Measurements from ENCODE around the gene C3orf22.
"Not testable (repeated sequence)": the region's sequence is repeated elsewhere in the genome, so short reads cannot be mapped to it uniquely, and the experiment has no call there.

The C3orf22 gene

DNA sequence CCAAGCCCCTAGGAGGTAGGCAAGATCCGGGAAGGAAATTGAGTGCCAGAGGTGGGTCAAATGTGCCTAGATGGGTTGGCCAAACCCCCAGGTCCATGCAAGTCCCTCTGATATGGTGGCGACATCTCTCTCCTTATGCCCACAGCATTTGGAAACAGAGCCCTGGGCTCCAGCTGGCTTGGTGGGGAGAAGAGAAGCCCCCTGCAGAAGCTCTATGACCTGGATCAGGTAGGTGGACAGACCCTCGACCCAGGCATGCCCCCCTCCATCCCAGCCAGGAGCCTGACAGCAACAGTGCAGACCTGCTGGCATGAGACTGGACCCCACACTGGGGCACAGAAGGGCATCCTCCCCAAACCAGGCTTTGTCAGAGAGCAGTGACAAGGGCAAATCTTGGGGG lies 22.6 kb downstream of the C3orf22 start:
- H3K4me1 ChIP-seq (ENCODE audit: low read length): no peaks in the 10 kb centered on the region
- no peak overlapping the region for H3K9ac ChIP-seq (ENCODE audit: low read length)
- H3F3A ChIP-seq (ENCODE audit: insufficient read depth, low read length): no peaks in the 10 kb centered on the region
- no peak overlapping the region for H3K27ac ChIP-seq (ENCODE audit: low read length)
- H4K20me1 ChIP-seq (ENCODE audit: insufficient read depth, low read length): no peaks in the 10 kb centered on the region
- TF ChIP-seq EZH2phosphoT487 (IDR thresholded peaks at IDR 0.05; ENCODE audit: low read length): no peak
- TF ChIP-seq EZH2 (optimal IDR thresholded peaks at IDR 0.05; ENCODE audit: low read depth, low read length): no peak
- TF ChIP-seq, protein P1, sequence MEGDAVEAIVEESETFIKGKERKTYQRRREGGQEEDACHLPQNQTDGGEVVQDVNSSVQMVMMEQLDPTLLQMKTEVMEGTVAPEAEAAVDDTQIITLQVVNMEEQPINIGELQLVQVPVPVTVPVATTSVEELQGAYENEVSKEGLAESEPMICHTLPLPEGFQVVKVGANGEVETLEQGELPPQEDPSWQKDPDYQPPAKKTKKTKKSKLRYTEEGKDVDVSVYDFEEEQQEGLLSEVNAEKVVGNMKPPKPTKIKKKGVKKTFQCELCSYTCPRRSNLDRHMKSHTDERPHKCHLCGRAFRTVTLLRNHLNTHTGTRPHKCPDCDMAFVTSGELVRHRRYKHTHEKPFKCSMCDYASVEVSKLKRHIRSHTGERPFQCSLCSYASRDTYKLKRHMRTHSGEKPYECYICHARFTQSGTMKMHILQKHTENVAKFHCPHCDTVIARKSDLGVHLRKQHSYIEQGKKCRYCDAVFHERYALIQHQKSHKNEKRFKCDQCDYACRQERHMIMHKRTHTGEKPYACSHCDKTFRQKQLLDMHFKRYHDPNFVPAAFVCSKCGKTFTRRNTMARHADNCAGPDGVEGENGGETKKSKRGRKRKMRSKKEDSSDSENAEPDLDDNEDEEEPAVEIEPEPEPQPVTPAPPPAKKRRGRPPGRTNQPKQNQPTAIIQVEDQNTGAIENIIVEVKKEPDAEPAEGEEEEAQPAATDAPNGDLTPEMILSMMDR (IDR thresholded peaks at IDR 0.05; ENCODE audit: low read length): no peak
- DNase-seq: no peak
- no peak overlapping the region for H3K4me3 ChIP-seq (ENCODE audit: low read length)
- no peak overlapping the region for H2AFZ ChIP-seq (ENCODE audit: low read length)
- H3K9me2 ChIP-seq (replicated peaks; ENCODE audit: insufficient read depth, low read length): no peaks in the 10 kb centered on the region
- H3K79me2 ChIP-seq (ENCODE audit: low read length): no peaks in the 10 kb centered on the region
- H3K36me3 ChIP-seq (replicated peaks; ENCODE audit: insufficient read depth, low read length): no peaks in the 10 kb centered on the region
- H3K27me3 ChIP-seq (replicated peaks; ENCODE audit: insufficient read depth, low read length): peaks cover 59% of the 10 kb centered on the region
- H3K9me3 ChIP-seq (replicated peaks; ENCODE audit: insufficient read depth, low read length): no peaks in the 10 kb centered on the region
- H3K4me2 ChIP-seq (ENCODE audit: low read depth, low read length): no peak overlapping the region

DNA sequence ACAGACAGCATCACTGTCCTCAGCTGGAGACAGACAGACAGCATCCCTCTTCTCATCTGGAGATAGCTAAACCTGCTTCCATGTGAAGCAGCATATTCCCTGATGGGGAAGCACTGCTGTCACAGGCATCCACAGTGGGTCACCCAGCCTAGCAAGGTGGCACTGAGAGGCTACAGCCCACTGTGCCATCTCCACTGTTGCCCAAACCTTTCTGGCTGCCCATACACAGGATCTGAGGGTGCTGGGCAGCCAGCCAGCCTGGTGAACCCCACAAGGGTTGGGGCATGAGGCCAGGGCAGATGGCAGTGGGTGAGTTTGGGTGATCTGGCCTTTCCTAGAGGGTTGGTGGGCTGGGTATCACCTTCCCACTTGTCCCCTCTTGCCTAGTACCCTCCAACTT lies 23.1 kb downstream of the C3orf22 start:
- Histone ChIP-seq H3K4me1 (ENCODE audit: low read length) (no peaks in the 10 kb centered on the region), H3K4me2 (ENCODE audit: low read depth, low read length) (no peak overlapping the region), H3F3A (ENCODE audit: insufficient read depth, low read length) (no peaks in the 10 kb centered on the region), H3K9ac (ENCODE audit: low read length) (no peak overlapping the region), H3K9me2 (replicated peaks; ENCODE audit: insufficient read depth, low read length) (no peaks in the 10 kb centered on the region), H3K27ac (ENCODE audit: low read length) (no peak overlapping the region), H3K36me3 (replicated peaks; ENCODE audit: insufficient read depth, low read length) (no peaks in the 10 kb centered on the region), H3K9me3 (replicated peaks; ENCODE audit: insufficient read depth, low read length) (no peaks in the 10 kb centered on the region), H4K20me1 (ENCODE audit: insufficient read depth, low read length) (no peaks in the 10 kb centered on the region), H3K27me3 (replicated peaks; ENCODE audit: insufficient read depth, low read length) (peaks cover 59% of the 10 kb centered on the region), H3K79me2 (ENCODE audit: low read length) (no peaks in the 10 kb centered on the region), H3K4me3 (ENCODE audit: low read length) (no peak overlapping the region), H2AFZ (ENCODE audit: low read length) (no peak overlapping the region)
- DNase-seq: no peak
- TF ChIP-seq EZH2phosphoT487 (IDR thresholded peaks at IDR 0.05; ENCODE audit: low read length): no peak
- no peak for TF ChIP-seq EZH2 (optimal IDR thresholded peaks at IDR 0.05; ENCODE audit: low read depth, low read length)
- TF ChIP-seq, protein P1 (IDR thresholded peaks at IDR 0.05; ENCODE audit: low read length): no peak

DNA sequence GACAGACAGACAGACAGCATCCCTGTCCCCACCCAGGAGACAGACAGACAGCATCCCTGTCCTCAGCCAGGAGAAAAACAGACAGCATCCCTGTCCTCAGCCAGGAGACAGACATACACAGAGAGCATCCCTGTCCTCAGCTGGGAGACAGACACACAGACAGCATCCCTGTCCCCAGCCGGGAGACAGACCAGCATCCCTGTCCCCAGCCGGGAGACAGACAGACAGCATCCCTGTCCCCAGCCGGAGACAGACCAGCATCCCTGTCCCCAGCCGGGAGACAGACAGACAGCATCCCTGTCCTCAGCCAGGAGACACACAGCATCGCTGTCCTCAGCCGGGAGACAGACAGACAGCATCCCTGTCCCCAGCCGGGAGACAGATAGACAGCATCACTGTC lies 24.0 kb downstream of the C3orf22 start:
- peaks cover 59% of the 10 kb centered on the region for H3K27me3 ChIP-seq (replicated peaks; ENCODE audit: insufficient read depth, low read length)
- H3K9ac ChIP-seq (ENCODE audit: low read length); H3K36me3 ChIP-seq (replicated peaks; ENCODE audit: insufficient read depth, low read length); H3K4me1 ChIP-seq (ENCODE audit: low read length); H3K4me2 ChIP-seq (ENCODE audit: low read depth, low read length); H3F3A ChIP-seq (ENCODE audit: insufficient read depth, low read length); H2AFZ ChIP-seq (ENCODE audit: low read length); H4K20me1 ChIP-seq (ENCODE audit: insufficient read depth, low read length); H3K9me3 ChIP-seq (replicated peaks; ENCODE audit: insufficient read depth, low read length); H3K4me3 ChIP-seq (ENCODE audit: low read length); H3K9me2 ChIP-seq (replicated peaks; ENCODE audit: insufficient read depth, low read length); H3K79me2 ChIP-seq (ENCODE audit: low read length); DNase-seq; H3K27ac ChIP-seq (ENCODE audit: low read length): not testable (repeated sequence)

DNA sequence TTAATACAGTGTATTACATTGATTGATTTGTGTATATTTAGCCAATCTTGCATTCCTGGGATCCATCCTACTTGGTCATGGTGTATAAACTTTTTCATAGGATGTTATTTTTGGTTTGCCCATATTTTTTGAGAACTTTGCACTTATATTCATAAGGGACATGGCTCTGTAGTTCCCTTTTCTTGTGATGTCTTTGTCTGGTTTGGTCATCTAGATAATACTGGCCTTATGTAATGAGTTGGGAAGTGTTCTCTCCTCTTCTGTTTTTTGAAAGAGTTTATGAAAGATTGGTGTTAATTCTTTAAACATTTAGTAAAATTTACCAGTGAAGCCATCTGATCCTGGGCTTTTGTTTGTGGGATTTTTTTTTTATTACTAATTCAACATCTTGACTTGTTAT lies 25.2 kb downstream of the C3orf22 start:
- Histone ChIP-seq H2AFZ (ENCODE audit: low read length) (no peak overlapping the region), H3K9ac (ENCODE audit: low read length) (no peak overlapping the region), H3K4me3 (ENCODE audit: low read length) (no peak overlapping the region), H3K79me2 (ENCODE audit: low read length) (no peaks in the 10 kb centered on the region), H3F3A (ENCODE audit: insufficient read depth, low read length) (no peaks in the 10 kb centered on the region), H3K27me3 (replicated peaks; ENCODE audit: insufficient read depth, low read length) (peaks cover 57% of the 10 kb centered on the region), H3K4me2 (ENCODE audit: low read depth, low read length) (no peak overlapping the region), H3K9me3 (replicated peaks; ENCODE audit: insufficient read depth, low read length) (no peaks in the 10 kb centered on the region), H3K27ac (ENCODE audit: low read length) (no peak overlapping the region), H3K4me1 (ENCODE audit: low read length) (no peaks in the 10 kb centered on the region), H3K36me3 (replicated peaks; ENCODE audit: insufficient read depth, low read length) (no peaks in the 10 kb centered on the region), H4K20me1 (ENCODE audit: insufficient read depth, low read length) (no peaks in the 10 kb centered on the region), H3K9me2 (replicated peaks; ENCODE audit: insufficient read depth, low read length) (no peaks in the 10 kb centered on the region)
- TF ChIP-seq, protein P1 (IDR thresholded peaks at IDR 0.05; ENCODE audit: low read length): no peak
- no peak for TF ChIP-seq EZH2 (optimal IDR thresholded peaks at IDR 0.05; ENCODE audit: low read depth, low read length)
- no peak for TF ChIP-seq EZH2phosphoT487 (IDR thresholded peaks at IDR 0.05; ENCODE audit: low read length)
- no peak for DNase-seq
